Measurements from ENCODE around the gene GRAP.

GRAP gene

DNA sequence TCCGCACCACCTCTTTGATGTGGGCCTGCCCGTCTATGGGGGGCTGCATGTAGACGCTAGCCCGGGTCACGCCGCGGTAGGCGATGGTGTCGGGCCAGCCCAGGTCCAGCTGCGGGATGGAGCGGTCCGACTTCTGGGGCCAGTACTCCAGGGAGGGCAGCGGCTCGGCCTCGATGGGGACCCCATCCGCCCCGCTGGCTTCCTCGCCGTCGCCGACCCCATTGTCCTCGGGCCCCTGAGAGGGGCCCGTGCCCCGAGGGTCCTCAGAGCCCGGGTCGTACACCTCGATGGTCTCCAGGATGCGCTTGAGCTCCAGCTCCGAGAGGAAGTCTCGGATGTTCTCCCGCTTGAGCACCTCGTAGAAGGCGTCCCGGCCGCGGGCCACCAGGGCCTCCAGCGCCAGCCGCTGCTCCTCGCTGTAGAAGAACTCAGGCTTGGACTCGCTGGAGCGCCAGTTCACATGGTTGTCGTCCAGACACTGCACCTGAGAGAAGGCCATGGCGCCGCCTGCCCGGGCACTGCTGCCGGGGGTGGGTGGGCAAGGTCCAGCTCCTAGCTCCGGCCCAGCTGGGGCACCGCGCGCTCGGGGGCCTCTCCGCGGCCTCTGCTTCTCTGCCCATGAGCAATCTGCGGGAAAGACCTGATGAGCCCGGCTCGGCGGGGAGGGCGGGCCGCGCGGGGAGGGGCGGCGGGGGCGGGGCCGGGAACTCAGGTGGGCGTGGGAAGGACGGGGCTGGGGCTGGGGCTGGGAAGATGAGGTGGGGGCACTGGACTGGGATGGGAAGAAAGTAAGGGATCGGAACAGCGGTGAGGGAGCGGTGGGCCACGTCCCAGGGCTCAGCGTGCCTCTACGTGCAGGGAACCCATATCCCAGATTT is 43.0 kb downstream of the GRAP start:
- in situ Hi-C loops (cut with MboI; ENCODE audit: low sequenced_read_pairs) = no loop called here

DNA sequence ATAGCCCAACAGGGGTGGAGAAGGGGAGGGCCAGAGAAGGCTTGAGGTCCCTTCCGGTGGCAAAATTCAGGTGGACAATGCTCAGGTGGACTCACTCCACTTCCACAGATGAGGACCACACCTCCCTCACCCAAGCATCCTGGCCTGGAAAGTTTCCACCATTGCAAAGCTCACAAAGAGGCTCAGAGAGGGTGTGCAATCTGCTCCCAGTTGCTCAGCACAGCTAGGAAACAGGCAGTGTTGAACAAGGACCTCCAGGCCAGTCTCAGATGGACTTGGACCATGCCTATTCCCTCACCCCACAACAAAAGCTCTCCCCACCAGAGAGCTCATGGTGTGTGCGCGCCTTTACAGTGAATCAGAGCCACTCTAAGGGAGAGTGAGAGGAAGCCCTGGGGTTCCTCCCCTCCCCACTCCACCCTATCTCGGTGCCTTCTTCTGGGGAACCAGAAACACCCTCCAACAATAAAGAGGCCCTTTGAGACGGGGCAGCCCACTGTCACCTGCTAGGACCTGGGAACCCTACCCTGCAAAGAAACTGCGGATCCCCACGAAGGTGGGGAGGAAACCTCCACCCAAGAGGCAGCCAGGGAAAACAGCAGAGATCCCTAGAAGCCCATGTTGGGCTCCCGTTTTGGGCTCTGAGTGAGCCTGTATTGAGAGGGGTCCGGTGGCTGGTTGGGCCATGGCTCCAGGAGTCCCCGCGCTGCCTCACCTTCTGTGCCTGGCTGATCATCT is 43.8 kb downstream of the GRAP start:
- in situ Hi-C loops (cut with MboI; ENCODE audit: low sequenced_read_pairs) = no loop called here

DNA sequence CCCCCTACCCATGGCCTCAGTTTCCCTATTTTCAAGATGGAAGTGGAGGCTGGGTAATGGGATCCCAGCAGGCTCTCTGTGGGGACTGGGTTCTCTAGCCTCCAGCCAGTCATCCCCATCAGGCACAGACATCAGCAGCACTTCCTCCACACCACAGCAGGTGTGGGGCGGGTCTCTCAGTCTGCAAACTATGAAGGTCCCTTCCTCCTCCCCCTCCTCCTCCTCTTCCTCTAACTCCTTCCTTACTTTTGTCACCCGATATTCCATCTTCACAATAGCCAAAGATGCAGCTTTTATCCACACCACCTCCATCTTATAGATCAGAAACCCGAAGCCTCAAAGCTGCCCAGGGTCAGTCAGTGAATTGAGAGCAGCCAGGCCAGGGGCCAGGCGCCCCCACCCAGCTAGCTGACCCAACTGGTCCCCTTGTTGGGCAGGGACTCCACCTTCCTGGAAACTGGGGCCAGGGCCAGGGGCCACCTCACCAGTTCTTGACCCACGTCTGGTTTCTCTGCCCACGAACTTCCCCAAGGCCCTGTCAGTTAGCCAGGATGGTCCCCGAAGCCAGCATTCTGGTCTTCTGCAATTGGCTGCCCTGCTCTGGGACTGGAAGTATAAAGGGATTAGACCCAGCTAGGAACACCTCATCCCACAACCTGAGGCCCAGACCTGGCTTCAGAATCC is 44.7 kb downstream of the GRAP start:
- in situ Hi-C loops (cut with MboI; ENCODE audit: low sequenced_read_pairs) = no loop called here

DNA sequence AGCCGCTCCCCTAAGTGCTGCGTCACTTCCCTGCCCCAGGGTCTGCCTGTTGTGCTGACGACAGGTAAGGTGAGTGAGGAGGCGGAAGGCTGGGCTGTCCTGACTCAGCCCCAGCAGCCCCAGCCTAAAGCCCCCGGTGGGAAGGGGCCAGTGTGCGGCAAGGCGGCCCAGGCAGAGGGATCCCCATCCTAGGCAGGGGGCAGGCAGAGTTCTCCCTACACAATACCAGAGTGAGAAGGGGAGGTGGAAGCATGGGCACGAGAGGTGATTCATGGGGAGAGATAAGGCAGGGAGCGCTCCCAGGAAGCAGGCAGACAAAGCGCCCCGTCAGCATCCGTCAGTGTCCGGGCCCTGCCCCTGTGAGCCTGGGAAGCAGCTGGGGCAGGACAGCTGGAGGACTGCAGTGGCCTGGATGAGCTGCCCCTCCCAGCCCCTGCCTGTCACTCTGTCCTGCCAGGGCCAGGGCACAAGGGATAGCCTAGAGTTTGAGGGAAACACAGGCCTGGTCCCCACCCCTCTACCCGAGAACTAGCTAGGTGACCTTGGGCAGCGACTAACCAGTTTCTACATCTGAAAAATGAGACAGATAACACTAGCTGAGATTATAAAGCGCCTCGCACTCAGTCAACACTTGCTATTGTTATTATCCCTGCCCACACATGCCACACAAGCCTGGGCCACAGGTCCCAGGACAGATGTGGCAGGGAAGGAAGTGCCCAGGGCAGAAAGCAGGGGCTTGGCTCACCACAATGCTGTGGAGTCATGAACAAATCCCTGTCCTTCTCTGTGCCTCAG is 46.0 kb downstream of the GRAP start:
- in situ Hi-C loops (cut with MboI; ENCODE audit: low sequenced_read_pairs) = no loop called here

DNA sequence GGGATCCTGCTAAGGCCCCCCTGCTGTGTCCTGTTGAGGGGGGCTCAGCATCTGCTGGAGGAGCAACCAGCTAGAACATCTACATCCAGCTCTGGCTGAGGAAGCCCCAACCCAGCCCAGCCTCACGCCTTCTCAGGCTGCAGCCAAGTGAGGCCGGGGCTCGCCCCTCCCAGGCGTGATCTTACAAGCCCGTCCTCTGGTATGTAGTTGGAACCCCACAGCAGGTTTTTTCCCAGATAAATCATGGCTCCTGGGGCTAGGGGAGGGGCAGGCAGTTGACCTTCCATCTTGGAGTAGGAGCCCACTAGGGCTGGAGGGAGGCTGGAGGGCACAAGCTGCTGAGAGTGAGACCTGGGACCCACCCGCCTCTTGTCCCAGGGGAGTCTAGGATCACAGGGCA is 46.8 kb downstream of the GRAP start:
- in situ Hi-C loops (cut with MboI; ENCODE audit: low sequenced_read_pairs) = no loop called here

DNA sequence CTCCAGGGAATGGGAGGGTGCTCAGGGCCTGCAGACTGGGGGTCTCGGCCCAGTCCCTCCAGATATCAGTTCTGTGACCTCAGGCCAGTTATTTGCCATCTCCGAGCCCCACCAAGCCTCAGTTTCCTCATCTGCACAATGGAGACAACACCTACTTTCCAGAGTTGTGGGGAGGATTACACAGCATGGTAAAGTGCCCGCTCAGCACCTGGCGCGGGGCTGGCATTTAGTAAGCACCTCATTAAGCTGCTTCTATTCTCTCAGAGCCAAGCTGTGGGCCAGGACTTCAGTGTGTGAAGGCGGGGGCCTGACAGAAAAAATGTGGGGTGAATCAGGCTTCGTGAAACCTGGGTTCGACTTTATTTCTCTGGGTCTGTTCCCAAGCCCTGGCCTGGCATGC is 47.4 kb downstream of the GRAP start:
- in situ Hi-C loops (cut with MboI; ENCODE audit: low sequenced_read_pairs) = no loop called here

DNA sequence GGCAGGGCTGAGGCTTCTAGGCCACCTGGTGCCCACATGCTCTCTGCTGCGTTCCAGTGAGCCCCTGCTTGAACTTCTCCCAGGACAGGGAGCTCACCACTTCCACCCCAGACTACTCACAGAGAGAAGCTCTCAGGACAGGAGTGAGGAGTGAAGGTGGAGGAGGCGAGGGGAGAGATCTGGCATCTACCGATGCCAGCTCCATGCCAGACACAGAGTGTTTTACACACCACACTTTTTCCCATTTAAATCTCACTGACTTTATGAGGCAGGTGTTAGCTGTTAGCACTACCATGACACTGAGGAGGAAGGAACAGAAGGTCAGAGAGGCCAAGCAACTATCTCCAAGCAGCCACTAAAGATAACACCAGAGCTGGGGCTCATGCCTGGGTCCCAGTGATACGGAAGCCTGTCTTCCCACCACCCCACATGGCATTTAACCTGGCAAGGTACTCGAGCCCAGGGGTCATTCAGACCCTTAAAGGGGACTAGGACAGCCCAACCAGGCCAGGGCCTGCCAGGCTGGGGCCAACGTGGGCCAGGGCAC is 49.0 kb downstream of the GRAP start:
- in situ Hi-C loops (cut with MboI; ENCODE audit: low sequenced_read_pairs) = no loop called here

DNA sequence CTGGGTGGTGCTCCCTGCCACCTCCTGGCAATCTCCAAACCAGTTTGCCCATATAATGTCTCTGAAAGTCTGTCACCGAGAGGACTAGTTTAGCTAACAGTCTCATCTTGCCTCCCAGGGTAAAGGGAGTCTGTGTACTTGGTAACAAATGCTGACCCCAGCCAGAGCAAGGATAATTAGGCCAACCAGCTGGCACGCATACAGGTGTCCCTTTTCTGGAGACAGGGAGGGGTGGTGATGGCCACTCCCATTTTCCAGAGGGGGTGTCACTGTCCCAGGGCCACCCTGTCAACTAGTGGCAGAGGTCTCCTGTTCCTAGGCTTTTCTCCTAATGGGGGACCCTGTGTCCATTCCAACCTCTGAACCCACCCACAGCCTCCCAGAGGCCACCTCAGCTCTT is 50.3 kb downstream of the GRAP start:
- in situ Hi-C loops (cut with MboI; ENCODE audit: low sequenced_read_pairs) = no loop called here

DNA sequence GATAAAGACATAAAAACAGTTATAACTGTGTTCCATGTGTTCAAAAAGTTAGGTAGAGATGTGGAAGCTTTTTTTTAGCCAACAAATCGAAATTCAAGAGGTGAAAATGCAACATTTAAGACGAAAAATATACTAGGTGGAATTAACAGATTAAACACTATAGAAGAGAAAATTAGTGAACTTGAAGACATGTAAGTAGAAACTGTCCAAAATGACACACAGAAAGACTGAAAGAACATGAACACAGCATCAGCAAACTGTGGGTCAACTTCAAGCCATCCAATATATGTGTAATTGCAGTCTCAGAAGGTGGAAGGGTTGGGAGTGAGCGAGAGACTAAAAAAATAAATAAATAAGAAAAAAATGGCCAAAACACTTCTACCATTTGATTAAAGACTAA is 51.5 kb downstream of the GRAP start:
- in situ Hi-C loops (cut with MboI; ENCODE audit: low sequenced_read_pairs) = no loop called here

DNA sequence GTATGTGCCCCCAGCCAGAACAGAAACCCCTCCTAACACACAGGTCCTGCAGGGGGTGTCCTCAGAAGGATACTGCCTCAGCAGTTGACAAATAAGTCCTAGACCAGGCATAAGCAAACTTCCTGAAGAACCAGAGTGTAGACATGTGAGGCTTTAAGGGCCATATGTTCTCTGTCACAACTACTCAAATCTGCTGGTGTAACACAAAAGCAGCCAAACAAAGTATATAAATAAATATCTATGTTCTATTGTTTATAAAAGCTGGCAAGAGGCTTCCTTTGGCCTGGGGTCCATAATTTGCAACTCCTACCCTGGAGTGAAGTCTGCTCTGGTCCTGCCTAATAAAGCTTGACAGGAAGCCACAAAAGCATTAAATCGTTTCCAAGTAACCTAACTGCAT is 52.1 kb downstream of the GRAP start:
- in situ Hi-C loops (cut with MboI; ENCODE audit: low sequenced_read_pairs) = no loop called here

DNA sequence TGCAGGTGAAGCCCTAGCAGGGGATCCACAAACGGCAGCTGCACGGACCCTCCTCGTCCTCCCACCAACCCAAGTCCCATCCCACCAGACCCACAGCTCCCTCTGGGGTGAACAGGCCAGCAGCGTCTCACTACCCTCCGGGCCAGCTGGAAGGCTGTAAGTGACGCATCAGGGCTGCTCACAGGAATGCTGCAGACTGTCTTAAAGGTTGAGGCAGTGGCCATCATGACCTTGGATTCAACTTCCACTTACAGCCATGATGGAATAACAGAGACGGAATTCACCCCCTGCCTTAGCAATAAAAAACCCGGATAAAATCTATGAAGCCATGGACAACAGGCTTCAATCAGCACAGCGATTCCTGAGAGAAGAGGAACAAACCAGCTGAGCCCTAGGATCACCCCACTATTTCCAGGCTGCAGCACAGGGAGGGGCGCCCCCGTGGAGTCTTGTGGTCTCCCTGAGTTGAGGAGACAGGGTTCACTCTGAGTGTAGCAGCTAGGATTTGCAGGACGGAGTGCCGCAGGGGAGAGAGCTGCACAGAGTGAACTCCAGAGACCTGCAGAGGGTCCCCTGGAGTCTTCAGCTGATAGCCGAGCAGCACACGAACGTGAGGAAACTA is 52.7 kb downstream of the GRAP start:
- in situ Hi-C loops (cut with MboI; ENCODE audit: low sequenced_read_pairs) = no loop called here

DNA sequence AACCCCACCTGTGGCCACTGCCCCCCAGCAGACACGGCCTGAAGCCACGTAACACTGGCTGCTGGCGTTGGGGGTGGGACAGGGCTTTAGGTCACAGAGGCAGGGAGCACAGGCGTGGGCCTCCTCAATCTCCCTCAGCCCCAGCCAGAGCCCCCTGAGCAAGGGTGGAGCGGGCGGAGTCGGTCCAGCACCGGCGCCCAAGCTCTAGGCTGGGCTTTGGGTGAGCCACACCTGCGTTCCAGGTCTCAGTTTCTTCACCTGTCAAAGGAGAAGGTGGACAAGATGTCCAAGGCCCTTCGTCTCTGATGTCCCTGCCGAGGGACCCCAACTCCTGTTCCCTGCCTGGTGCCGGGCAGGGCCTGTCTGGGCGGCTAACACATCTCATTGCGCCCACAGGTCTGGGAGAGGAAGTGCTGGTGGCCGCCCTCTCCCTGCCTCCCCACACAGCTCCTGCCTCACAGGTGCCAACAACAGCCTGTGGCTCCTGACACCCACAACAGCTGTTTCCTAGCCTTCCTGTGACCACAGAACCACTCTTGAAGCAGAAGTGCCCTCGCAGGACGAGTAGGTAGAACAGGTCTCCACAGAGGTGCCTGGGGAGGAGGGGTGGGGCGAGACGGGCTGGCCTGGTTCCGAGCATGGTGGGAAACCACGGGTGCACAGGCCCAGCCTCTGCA is 54.2 kb downstream of the GRAP start:
- in situ Hi-C loops (cut with MboI; ENCODE audit: low sequenced_read_pairs) = no loop called here

DNA sequence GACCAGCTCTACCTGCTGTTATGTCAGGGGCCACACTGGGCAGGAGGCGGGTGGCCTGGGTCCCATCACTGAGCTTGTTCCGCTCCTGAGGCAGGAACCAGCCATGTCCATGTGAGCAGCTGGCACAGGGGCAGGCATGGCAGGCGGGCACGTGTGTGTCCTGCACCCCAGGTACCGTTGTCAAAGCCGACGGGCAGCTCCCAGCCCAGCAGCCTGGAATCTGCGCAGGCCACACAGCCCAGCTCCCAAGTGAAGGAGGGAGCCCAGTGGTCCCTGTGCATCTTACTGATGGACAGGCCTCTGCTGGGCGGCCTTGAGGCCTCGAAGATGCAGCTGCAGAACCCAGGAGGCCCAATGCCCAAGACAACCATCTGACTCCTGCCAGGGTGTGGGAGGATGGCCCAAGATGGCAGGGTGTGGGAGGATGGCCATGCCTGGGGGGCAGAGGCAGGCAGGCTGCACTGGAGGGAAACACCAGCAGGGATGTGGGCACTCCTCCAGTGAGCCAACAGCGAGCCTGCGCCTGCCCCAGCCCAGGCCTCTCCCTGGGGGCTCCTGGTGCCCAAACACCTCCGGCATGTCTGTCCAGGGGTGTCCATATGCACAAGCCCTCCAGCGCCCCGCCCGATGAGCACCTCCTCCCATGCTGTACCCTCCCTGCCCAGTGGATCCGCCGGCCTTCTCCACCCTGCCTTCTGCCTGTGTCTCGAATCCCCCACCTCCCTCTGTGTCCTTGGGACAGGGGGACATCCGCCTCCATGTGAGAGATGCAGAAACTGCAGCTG is 55.0 kb downstream of the GRAP start:
- in situ Hi-C loops (cut with MboI; ENCODE audit: low sequenced_read_pairs) = no loop called here

DNA sequence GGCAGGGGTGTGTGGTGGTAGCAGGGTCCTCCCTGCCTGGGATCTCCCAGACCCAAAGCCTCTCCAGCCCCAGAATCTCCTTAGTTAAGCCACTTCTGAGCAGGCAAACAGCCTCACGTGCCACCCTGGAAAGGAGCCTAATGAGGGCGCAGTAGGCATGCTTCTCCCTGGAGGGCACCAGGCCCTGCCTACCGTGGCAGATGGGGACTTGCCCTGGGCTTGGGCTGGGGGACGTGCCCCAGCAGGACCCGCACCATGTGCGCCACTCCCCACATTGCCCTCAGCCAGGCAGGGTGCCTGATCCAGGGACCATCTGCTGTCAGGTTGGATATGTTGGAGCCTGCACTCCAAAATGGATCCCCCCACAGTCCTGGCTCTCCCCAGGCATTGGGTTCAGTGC is 56.4 kb downstream of the GRAP start:
- in situ Hi-C loops (cut with MboI; ENCODE audit: low sequenced_read_pairs) = no loop called here

DNA sequence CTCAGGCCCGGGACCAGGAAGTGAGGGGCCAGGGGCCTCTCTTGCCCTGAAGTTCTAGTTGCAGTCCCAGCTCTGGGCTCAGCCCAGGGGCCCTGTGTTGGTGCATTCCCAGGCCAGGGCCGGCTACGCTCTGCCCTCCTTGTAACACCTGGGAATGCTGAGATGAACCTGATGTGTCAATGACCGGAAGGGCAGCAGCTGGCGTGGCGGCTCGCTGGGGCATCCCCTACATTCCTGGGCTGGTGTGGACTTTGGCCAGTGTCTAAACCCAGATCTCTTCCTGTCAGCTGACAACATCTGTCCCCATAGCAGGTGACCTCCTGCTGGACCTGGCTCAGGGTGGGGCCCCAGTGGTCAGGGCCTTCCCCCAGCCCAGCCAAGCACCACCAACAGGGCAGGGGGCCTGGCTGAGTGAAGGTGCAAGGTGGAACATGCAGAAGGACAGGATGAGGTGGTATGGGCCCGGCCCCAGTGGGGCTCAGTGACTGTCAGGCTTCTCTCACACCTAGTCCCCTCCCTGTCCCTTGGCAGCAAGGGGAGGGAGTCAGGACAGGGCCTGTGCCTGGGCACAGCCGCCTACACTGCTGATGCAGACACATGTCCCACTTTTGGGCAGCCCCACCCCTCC is 58.1 kb downstream of the GRAP start:
- in situ Hi-C loops (cut with MboI; ENCODE audit: low sequenced_read_pairs) = no loop called here

DNA sequence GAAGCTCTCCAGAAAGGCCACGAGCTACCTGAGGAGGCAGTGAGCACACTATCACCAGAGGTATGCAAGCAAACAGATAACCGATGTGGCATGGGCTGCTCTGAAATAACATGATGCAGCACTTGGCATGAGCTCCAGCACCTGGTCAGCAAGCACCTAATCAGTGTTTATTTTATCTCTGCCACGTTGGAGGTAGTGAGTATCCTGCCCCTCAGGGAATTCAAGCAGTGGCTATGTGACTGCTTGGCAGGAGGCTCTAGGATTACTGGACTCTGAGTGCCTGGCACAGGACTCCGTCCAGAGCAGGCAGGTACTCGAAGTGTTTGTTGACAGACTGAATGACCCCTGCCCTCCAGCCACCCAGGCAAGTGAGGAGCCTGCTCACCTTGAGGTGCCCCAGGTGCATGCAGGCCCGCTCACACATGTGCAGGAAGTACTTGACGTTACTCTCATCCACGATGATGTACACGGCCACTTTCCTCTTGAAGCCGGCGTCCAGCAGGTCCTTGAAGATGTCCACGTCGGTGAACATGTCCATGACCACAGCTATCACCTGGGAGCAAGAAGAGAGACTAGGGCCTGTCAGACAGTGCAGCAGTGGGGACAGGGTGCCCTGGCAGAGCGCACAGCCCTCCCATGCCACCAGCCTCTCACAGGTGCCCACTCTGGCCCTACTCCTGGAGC is 58.8 kb downstream of the GRAP start:
- in situ Hi-C loops (cut with MboI; ENCODE audit: low sequenced_read_pairs) = no loop called here

DNA sequence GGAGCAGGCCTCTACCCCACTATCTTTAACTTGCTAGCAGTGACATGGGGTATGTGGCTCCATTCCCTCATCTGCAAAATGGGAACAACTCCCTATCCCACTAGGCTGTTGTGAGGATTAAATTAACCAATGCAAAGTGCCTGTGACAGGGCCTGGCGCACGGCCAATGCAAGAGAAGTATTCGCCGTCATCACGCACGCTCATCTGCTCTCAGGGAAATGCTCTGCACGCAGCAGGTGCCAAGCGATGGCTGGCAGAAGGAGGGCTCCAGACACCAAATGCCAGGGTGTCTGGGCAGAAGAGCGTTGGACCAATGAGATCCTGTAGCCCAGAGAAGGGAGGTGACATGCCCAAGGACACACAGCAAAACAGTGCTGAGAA is 59.5 kb downstream of the GRAP start:
- in situ Hi-C loops (cut with MboI; ENCODE audit: low sequenced_read_pairs) = no loop called here

All from HL-60/S4 (cell line).